Mucosa of gallbladder (tissue), 1 donor: ENCODE data around the gene EPS15. TPM values are rescaled to one million over a fixed set of nuclear protein-coding genes. Genes with fewer than 3 reads are reported as not detected.

Experiments
- DNase-seq: peaks from one replicate; pipeline ENCODE4 v3.0.0-alpha.2; 2020; ENCODE audit warnings: low spot score
- total RNA-seq: library from RNA; stranded (reverse); gene quantifications from one replicate; pipeline ENCODE4 v1.2.1, GENCODE V29; 2021
- donor health status: DM: no; HTN: no; CAD: no.

Gene EPS15
- total RNA-seq, 1 donor from 2014 or later = 67.0 TPM

DNA sequence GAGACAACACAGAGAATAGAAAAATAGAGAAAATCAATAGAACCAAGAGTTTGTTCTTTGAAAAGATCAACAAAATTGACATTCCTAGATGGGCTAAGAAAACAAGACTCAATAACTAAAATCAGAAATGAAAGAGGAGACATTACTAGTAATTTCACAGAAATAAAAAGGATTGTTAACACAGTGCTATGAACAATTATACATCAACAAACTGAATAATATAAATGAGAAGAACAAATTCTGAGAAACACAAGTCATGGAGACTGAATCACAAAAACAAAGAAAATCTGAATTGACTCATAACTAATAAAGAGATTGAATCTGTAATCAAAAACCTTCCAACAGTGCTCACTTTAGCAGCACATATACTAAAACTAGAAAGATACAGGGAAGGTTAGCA is 137.1 kb downstream of the EPS15 start:
- DNase-seq = no peak

DNA sequence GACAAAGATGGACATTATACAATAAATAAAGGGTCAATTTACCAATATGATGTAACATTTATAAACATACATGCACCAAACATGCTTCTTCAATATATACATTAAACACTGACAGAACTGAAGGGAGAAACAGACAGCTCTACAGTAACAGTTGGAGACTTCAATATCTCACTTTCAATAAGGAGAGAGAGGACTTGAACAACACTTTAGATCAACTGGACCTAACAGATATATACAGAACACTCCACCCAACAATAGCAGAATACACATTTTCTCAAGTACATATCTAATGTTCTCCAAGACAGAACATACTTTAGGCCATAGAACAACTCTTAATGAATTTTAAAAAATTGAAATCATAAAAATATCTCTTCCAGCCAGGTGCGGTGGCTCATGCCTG is 138.1 kb downstream of the EPS15 start:
- DNase-seq = no peak

DNA sequence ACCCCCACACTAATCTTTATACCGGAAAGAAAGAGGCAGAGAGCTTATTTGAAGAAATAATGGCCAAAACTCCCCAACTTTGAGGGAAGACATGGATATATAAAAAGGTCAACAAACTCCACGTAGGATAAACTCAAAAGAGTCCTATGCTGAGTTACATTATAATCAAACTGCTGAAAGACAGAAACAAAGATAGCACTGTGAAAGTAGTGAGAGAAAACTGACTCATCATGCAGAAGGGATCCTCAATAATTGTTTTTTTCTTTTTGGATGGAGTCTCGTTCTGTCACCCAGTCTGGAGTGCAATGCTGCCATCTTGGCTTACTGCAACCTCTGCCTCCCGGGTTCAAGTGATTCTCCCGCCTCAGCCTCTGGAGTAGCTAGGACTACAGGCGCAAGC is 140.2 kb downstream of the EPS15 start:
- DNase-seq = no peak

DNA sequence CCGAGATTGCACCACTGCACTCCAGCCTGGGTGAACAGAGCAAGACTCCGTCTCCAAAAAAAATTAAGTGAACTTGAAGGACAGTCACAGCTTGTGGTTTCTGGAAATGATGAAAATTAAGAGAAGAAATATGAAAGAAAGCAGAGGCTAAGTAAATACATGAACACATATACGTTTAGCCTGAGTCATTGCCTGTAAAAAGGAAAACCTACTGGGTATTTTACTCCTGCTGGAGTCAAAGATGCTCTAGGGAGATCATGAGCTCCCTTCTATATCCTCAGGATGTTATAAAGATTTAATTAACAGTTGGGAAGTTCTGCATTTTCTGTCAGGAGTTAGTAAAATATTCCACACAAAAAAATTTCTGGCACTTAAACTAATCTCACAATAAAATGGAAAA is 145.2 kb downstream of the EPS15 start:
- no peak for DNase-seq

DNA sequence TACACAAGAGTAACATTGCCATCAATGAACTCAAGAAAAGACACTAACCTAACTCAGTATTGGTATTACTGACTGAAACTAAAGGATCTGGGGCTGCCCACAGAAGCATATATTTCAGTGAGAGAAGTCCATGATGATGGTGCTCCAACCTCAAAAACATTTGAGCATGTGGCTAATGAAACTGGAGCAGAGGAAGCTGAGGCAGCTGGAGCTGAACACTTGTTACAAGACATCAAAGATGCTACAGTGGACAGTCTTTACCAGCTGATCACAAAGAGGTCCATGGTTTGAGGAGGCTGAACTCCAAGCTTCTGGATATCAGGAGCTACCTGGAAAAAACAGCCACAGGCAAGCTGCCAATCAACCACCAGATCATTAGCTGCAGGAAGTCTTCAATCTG is 146.5 kb downstream of the EPS15 start:
- no peak for DNase-seq

DNA sequence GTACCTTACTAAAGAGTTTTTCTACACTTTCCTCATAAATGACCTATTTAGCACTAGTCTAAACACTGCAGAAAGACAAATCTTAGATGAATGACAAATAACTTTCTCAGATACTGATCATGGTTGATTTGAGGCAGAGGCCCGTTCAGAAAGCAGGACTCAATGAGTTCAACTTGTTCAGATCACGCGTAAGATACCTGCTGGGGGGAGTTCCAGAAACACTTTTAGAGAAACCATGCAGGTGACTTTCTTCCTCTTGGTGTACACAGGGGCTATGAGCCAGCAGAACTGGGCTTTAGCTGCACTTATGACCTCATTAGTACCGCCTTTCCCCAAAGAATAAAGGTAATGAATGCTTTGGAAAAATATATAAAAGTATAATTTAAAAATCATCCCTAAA is 149.9 kb downstream of the EPS15 start:
- no peak for DNase-seq

DNA sequence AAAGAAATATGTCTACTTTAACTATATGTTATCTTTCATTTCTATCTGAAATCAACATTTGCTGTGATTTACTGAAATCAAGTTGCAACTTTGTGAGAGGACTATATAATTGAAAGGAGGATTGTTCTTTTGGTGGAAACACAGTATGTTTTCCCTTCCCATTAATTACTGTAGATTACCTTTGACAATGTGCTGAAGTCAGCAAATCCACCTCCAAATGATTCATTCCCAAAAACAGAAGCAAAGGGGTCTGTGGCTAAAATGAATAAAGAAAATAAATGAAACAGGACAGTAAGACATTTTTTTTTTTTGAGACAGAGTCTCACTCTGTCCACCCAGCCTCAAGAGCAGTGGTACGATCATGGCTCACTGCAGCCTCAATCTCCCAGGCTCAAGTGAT is 153.3 kb downstream of the EPS15 start:
- no peak for DNase-seq

DNA sequence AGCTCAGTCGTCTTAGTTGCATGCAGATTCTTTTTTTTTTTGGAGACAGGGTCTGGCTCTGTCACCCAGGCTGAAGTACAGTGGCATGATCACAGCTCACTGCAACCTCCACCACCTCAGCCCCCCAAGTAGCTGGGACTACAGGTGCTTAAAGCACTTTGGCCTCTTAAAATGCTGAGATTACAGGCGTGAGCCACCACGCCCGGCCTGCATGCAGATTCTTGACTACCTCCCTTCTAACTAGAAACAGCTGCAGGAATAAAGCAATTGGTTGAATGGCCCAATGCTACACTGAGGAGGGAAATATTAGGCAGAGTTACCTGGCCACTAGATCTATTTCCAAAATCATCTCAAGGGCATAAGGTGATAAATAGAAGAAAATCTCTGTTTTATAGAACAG is 159.2 kb downstream of the EPS15 start:
- DNase-seq = no peak

DNA sequence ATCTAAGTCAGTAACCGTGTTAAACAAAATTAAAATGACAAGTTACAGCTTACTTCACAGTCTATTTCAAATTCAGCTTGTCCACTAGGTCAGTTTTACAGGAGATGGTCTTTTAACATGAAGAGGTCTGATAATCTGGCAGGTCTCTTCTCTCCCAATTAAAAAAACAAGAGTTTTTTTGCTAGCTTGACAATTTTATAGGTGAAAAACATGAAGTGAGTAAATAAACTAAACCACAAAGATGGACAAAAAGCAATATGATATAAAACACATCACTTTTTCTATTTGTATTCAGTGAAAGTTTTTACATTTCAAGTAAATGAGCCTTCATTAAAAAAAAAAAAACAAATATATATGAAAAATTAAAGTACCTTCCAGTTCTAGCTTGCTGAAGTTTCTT is 163.7 kb downstream of the EPS15 start:
- DNase-seq = no peak

DNA sequence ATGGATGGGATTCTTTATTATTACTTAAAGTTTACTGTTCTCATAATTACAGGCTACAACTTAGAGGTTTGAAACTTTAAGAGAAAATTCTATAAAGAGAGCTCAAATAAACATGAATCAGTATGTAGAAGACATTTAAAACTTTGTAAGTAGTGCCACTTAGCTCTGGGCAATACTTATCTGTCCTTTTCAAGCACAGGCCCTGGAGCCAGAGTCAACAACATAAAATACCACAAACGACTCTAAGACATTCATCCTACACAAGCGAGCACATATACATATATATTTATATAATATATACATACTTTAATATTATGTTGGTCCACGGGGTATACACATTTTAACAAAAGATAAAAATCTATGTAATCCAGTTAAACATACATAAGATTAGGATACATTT is 164.7 kb downstream of the EPS15 start:
- no peak for DNase-seq

DNA sequence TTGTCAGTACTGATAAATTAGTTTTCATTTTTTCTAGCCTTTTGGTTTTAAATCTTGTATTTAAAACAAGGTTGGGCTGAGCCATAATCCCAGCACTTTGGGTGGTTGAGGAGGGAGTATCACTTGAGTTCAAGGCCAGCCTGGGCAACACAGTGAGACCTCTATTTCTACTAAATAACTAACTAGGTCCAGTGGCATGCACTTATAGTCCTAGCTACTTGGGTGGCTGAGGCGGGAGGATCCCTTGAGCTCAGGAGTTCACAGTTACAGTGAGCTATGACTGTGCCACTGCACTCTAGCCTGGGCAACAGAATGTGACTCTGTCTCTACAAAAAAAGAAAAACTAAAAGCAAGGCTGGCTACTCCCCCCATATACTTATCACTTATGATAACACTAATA is 167.2 kb downstream of the EPS15 start:
- DNase-seq = no peak

DNA sequence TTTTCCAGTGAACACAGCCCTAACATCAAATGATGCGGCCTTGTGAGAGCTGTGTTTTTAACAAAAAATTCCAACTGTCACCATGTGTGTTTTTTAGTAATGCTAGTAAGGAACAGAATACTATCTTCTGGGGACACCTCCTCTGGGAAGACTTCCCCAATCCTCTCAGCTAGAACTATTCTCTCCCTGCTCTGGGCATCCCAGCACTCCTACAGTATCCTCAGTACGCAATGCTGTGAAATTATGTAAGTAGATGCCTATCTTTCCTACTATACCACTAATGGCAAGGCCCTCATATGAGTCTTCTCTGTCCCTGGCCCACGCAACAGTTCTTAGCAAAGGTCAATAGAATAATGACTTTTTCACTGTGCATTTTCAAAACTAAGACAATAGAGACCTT is 169.2 kb downstream of the EPS15 start:
- DNase-seq = no peak

DNA sequence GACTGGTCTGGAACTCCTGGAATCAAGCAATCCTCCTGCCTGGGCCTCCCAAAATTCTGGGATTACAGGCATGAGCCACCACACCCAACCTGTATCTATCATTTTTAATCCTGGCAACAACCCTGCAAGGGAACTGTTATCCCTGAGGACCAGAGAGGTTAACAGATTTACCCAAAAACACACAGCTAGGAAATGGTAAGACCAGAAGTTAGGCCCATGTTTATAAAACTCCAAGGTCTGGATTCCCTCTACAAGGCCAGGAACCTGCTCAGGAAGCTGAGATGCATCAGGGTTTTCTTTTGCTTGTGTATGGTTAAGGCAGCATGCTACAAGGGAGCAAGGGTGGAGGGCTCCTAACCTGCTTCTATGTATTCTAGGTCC is 170.9 kb downstream of the EPS15 start:
- no peak for DNase-seq

DNA sequence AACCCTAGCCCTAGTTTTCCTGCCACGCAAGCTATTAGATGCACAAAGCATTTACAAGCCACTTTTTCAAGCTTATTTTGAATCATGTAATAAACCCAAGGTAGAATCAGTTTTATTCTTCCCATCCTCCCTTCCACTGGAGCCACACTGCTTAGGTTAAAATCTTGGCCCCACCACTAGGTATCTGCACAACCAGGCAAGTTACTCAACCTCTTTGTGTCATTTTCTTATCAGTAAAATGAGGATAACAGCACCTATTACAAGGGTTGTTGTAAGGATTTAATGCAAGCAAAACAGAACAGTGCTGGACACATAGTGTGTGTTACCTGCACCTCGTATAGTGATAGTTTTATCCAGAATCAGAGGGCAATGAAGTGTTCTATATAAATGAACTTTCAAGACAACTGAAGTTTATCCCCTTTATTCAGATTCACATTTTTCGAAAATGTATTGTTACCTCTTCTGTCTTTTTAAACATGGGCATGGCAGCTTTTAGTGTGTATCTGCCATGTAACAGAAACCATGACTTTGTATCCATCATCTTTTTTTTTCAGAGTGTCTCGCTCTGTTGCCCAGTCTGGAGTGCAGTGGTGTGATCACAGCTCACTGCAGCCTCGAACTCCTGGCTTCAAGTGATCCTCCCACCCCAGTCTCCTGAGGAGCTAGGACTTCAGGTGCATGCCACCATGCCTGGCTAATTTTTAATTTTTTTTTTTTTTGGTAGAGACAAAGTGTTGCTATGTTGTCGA is 171.5 kb downstream of the EPS15 start:
- no peak for DNase-seq

DNA sequence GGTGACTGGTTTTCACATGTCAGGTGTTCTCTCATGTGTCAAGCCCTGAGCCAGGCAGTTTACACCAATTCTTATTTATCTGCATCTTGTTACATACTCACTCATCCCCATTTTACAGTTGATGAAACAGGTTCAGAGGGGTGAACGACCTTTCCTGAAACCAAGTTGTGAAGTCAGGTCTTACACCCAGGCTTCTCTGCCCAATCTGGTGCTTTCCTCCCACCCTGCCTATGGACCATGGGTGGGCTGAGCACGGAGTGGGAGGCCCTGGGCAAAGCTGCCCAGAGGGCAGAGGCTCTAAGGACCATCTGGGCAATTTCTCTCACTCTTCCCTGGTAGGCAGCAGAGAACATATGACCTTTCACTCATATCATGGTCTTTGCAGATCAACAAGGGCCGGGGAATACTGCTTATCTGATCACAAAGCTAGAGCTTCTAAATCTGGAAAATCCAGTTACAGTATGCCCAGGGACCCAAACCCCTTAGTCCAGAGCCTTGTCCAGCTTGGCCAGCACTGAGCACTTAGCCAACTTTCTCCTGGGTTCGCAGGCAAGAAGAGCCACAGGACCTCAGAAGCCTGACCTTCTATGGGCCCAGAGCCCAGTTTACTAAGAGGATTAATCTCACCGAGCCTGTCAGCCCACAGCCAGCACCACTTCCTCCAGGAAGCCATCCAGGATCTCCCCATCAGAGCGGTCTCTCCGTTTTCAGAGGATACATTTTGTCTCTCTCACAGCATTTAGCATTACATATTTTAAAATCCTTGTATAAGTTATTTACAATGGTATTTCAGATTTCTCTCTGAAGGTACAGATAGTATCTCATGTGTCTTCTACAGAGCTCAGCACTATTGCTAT is 172.8 kb downstream of the EPS15 start:
- no peak for DNase-seq

DNA sequence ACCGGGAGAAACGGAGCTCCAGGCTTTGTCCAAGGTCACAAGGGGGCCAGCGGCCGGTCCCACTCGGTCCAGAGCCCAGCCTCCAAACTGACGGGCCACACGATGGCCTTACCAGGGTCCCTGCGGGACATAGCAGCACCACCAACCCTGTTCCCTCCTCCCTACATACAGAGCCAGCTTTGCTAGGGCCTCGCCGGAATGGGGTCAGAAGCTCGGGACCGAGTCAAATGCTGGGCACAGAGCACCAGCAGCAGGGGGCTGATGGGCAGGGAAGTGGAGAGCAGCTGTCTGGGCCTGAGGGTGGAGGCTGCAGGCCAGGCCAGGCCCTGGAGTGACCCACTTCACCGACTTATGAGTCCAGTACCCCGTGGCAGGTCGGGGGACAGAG is 173.8 kb downstream of the EPS15 start:
- no peak for DNase-seq

DNA sequence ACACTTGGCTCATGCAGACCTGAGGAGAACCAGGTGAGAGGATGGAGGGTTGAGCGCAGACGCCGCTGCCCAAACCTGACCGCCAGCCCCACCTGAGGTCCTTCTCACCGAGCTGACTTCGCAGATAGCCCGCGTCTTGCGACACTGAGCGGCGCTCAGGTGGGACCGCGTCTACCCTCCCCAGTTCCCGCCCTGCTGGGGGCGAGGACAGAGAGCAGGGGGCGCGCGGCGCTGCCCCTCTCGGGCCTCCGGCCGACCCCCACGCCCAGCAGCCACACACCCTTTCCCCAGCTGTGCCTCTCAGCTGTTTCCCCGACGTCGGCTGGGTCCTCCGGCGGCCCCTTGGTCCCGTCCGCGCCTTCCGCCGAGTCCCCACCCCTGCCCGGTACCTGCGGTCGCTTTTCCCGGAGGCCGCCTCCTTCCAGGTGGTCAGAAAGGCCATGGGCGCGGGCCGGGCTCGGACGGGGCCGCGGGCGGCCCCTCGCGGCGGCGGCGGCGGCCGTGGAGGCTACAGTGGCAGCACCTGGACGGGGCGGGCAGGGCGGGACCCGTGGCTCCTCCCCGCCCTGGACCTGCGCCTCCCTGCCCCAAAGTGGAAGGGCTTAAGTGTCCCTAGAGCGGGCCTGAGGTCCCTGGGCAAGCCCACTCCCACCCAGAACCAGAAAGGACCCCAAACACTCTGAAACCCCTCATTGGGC is 174.3 kb downstream of the EPS15 start:
- DNase-seq = no peak

DNA sequence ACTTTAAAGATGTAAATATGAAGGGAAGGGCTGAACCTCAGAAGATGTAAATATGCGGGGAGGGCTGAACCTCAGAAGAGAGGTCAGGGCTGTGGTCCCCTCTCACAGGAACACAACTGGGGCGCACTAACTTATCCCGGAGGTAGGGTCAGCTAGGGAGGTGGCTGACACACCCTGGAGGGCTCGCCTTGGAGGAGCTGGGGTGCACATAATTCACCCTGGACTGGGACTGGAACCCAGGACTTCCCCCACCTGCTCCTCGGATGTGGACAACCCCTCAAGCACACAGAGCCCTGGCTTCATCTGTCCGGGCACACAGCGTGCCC is 174.8 kb downstream of the EPS15 start:
- no peak for DNase-seq

DNA sequence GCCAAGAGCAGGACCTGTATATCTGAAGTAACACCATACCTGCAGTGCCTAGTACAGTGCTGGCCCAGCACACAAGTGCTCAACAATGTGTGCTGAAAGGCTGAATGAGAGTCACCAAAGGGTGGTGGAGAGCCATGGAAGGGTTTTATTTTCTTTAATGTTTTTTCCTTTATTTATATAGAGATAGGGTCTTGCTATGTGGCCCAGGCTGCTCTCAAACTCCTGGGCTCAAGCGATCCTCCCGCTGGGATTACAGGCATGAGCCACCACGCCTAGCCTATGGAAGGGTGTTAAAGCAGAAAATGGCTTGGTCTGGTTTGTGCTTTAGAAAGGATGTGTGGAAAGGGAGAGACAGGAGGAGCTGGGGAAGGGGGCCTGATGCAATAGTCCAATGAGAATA is 175.4 kb downstream of the EPS15 start:
- no peak for DNase-seq

DNA sequence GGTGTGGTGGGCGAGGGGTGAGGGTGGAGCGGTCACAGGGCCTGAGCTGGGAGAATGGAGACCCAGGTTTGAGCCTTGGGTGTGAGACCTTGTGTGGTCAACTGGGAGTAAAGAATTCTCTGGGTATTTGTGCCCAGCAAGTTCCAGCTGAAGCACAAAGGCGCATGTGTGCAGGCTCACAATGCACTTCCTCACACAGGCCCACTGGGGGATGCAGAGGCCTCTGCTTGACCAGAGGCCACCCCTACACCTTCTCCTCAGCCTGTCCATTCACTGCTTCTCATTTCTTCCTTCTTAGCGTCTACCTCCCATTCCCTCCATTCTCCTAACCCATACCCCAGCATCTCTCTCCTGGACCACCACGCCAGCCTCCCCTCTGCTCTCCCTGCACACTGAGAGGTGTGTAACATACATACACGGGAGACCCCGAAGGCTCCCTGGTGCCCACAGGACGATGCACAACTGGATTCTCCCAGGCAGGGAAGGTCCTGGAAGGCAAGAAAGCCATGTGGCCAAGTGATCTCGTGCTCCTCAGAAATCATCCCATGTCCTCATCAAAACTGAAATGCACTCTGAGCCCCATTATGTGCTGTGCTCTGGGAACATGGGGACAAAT is 176.4 kb downstream of the EPS15 start:
- DNase-seq = no peak

DNA sequence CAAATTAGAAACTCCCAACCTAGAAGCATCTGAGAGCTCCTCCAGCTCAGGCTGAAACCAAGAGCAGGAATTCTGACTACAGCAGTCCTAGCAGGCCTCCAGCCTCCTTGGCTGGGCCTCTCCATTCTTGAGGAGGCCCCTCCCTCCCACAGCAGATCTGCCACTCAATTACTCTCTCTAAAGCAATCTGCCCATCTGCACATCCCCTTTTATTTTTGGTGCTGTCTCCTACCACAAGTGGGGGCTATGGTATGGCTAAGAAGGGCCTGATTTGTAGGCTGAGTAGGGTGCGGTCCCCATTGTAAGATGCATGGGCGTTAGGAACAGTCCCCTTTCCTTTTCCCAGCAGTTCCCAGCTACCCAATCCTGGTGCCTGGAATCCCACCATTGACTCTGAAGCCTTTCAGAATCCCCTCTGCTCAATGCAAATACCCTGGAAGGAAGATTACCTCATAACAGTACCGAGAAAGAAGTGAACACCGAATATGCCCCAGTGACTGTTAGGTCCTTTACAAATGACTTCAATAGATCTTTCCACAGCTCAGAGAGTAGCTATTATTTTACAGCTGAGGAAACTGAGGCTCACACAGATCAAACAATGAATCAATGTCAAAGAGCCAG is 177.1 kb downstream of the EPS15 start:
- no peak for DNase-seq

DNA sequence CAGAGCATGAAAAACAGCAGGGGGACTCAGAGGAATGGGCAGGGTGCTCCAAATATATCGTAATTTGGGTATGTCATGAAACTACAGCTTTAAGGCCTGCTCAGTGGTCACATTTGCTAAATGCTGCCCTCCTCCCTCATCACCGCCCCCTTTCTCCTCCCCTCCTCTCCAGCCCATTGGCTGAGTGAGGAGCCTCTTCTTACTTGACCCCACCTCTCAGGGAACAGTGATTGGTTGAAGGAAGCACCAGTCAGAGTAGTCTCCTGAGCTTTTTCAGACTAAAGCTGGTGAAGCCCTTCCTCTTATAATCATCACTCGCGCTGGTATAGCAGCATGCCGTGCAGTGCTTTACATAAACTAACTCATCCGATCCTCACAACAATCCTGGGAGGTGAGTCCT is 178.7 kb downstream of the EPS15 start:
- no peak for DNase-seq
